Measurements from ENCODE around the gene PPP2R2D. TPM values are rescaled to one million over a fixed set of nuclear protein-coding genes. Genes with fewer than 3 reads are reported as not detected.

Gene PPP2R2D
- total RNA-seq, 1 experiment from 2014 or later: 40.3 TPM

DNA sequence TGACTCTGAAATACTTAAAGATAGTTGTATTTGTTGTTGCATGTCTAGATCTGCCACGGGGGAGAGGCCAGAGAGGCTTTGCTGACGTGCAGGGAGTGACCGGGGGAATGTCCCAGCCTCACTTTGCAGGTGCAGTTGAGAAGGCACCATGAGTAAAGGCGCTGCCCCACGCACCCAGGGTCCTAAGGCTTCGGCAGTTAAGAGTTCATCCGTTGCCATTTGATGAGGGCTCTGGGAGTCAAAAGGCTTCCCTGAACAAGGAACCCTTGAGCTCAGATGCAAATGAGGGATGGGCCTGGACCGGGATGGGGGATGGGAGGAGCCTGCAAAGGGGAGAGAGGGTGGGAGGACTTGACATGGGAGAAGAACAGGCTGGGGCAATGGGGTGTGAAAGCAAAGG is 20.4 kb downstream of the PPP2R2D start:
- ChIA-PET CTCF (no interaction called here), POLR2A (ENCODE audit: unreplicated experiment) (no interaction called here)
- Histone ChIP-seq H3K27me3 (ENCODE audit: low read length) (no peaks in the 10 kb centered on the region), H3K36me3 (ENCODE audit: low read depth, low read length) (peaks cover 3% of the 10 kb centered on the region; the same call in 1 of the 2 replicates), H2AFZ (ENCODE audit: low read length) (no peak overlapping the region), H3F3A (ENCODE audit: low read length, unreplicated experiment) (no peaks in the 10 kb centered on the region), H3K4me1 (ENCODE audit: insufficient read depth, low read length) (no peaks in the 10 kb centered on the region), H3K9me3 (ENCODE audit: low read length) (no peaks in the 10 kb centered on the region), H3K9me2 (replicated peaks; ENCODE audit: low read length) (no peaks in the 10 kb centered on the region), H3K79me2 (ENCODE audit: low read length) (peaks cover 75% of the 10 kb centered on the region), H3K4me2 (ENCODE audit: low read length) (no peak overlapping the region), H4K20me1 (ENCODE audit: low read length) (no peaks in the 10 kb centered on the region), H3K9ac (ENCODE audit: low read length) (no peak overlapping the region), H3K27ac (ENCODE audit: low read length) (no peak overlapping the region), H3K4me3 (ENCODE audit: low read length) (no peak overlapping the region)
- TF ChIP-seq EZH2phosphoT487 (IDR thresholded peaks at IDR 0.05; ENCODE audit: borderline replicate concordance, low read length) (no peak), EZH2 (IDR thresholded peaks at IDR 0.05; ENCODE audit: low read length, unreplicated experiment) (no peak)
- TF ChIP-seq, protein P1, sequence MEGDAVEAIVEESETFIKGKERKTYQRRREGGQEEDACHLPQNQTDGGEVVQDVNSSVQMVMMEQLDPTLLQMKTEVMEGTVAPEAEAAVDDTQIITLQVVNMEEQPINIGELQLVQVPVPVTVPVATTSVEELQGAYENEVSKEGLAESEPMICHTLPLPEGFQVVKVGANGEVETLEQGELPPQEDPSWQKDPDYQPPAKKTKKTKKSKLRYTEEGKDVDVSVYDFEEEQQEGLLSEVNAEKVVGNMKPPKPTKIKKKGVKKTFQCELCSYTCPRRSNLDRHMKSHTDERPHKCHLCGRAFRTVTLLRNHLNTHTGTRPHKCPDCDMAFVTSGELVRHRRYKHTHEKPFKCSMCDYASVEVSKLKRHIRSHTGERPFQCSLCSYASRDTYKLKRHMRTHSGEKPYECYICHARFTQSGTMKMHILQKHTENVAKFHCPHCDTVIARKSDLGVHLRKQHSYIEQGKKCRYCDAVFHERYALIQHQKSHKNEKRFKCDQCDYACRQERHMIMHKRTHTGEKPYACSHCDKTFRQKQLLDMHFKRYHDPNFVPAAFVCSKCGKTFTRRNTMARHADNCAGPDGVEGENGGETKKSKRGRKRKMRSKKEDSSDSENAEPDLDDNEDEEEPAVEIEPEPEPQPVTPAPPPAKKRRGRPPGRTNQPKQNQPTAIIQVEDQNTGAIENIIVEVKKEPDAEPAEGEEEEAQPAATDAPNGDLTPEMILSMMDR (conservative IDR thresholded peaks at IDR 0.05; ENCODE audit: low read depth, low read length): no peak
- no peak for ATAC-seq
- BruUV-seq (replicated peaks): no TSS peak
- intact Hi-C loops (cut with micrococcal nuclease): no loop called here
- no peak for DNase-seq

DNA sequence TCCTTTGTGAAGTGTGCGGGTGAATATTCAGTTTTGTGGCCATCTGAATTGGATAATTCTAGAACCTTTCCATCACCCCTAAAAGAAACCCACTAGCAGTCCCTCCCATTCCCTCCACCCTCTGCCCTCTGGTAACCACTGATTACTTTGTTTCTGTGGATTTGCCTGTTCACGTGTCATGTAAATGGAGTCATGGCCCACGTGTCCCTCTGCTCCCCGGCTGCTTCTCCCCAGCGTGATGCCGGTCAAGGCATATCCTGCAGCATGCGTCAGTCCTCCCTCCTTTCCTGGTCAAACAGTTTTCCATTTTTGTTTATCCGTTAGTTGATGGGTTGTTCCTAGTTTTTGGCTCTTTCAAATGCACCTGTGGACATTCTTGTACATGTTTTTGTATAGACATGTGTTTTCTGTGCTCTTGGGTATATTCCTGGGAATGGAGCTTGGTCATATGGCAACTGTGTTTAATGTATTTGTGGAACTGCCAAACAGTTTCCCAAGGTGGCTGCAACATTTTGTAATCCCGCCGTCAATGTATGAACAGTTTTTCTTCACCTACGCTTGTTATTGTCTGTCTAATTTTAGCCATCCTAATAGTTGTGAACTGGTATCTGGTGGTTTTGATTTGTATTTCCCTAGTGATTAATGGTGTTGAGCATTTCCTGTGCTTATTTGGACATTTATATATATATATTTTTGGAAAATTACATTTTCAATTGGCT is 22.4 kb downstream of the PPP2R2D start:
- Histone ChIP-seq H3K27ac (ENCODE audit: low read length) (no peak overlapping the region), H3K4me3 (ENCODE audit: low read length) (no peak overlapping the region), H3F3A (ENCODE audit: low read length, unreplicated experiment) (no peaks in the 10 kb centered on the region), H3K9me3 (ENCODE audit: low read length) (no peaks in the 10 kb centered on the region), H3K79me2 (ENCODE audit: low read length) (peaks cover 90% of the 10 kb centered on the region), H3K36me3 (ENCODE audit: low read depth, low read length) (peaks cover 3% of the 10 kb centered on the region; the same call in 1 of the 2 replicates), H3K4me2 (ENCODE audit: low read length) (no peak overlapping the region), H3K27me3 (ENCODE audit: low read length) (no peaks in the 10 kb centered on the region), H3K4me1 (ENCODE audit: insufficient read depth, low read length) (peaks cover 3% of the 10 kb centered on the region; the same call in 1 of the 2 replicates), H4K20me1 (ENCODE audit: low read length) (no peaks in the 10 kb centered on the region), H3K9me2 (replicated peaks; ENCODE audit: low read length) (no peaks in the 10 kb centered on the region), H3K9ac (ENCODE audit: low read length) (no peak overlapping the region), H2AFZ (ENCODE audit: low read length) (no peak overlapping the region)
- no peak for TF ChIP-seq EZH2 (IDR thresholded peaks at IDR 0.05; ENCODE audit: low read length, unreplicated experiment)
- no peak for TF ChIP-seq EZH2phosphoT487 (IDR thresholded peaks at IDR 0.05; ENCODE audit: borderline replicate concordance, low read length)
- TF ChIP-seq, protein P1 (conservative IDR thresholded peaks at IDR 0.05; ENCODE audit: low read depth, low read length): no peak
- ChIA-PET POLR2A (ENCODE audit: unreplicated experiment) (no interaction called here), CTCF (no interaction called here)
- no peak for ATAC-seq
- no TSS peak for BruUV-seq (replicated peaks)
- intact Hi-C loops (cut with micrococcal nuclease): no loop called here
- no peak for DNase-seq

DNA sequence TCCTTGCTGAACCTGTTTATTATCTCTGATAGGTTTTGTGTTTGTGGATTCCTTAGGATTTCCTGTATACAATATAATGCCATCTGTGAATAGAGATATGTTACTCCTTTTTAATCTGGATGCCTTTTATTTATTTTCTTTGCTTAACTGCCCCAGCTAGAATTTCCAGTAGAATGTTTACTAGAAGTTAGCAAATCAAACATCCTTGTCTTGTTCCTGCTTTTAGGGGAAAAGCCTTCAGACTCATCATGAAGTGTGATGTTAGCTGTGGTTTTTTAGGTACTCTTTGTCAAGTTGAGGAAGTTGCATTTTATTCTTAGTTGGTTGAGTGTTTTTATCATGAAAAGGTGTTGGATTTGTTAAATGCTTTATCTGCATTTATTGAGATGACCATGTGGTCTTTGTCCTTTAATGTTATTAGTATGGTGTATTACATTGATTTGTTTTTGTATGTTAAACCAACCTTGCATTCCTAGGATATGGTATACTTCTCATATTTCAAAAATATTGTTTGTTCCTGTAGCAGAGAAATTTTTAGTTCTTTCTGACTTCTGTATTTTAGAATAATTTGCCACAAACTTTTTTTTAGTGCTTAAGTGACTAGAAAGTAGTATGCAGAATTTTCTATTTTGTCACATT is 24.3 kb downstream of the PPP2R2D start:
- Histone ChIP-seq H3K4me1 (ENCODE audit: insufficient read depth, low read length) (peaks cover 6% of the 10 kb centered on the region; the same call in 1 of the 2 replicates), H3K9ac (ENCODE audit: low read length) (no peak overlapping the region), H2AFZ (ENCODE audit: low read length) (no peak overlapping the region), H3K36me3 (ENCODE audit: low read depth, low read length) (peaks cover 3% of the 10 kb centered on the region; the same call in 1 of the 2 replicates), H3K27ac (ENCODE audit: low read length) (no peak overlapping the region), H3K9me2 (replicated peaks; ENCODE audit: low read length) (no peaks in the 10 kb centered on the region), H3K27me3 (ENCODE audit: low read length) (no peaks in the 10 kb centered on the region), H4K20me1 (ENCODE audit: low read length) (no peaks in the 10 kb centered on the region), H3K4me2 (ENCODE audit: low read length) (no peak overlapping the region), H3F3A (ENCODE audit: low read length, unreplicated experiment) (no peaks in the 10 kb centered on the region), H3K79me2 (ENCODE audit: low read length) (peaks cover 99% of the 10 kb centered on the region), H3K4me3 (ENCODE audit: low read length) (no peak overlapping the region), H3K9me3 (ENCODE audit: low read length) (no peaks in the 10 kb centered on the region)
- peak; percentile 29 for DNase-seq
- TF ChIP-seq EZH2 (IDR thresholded peaks at IDR 0.05; ENCODE audit: low read length, unreplicated experiment) (no peak), EZH2phosphoT487 (IDR thresholded peaks at IDR 0.05; ENCODE audit: borderline replicate concordance, low read length) (no peak)
- TF ChIP-seq, protein P1 (conservative IDR thresholded peaks at IDR 0.05; ENCODE audit: low read depth, low read length): no peak
- ATAC-seq: no peak; the same call in 1 of the 2 replicates
- intact Hi-C loops (cut with micrococcal nuclease): loop anchor here (2.0 kb wide), 1 partner anchor 16 kb away; no protein-coding TSS in a partner anchor
- ChIA-PET POLR2A (ENCODE audit: unreplicated experiment) (no interaction called here), CTCF (no interaction called here)
- BruUV-seq (replicated peaks): no TSS peak

Measured in PC-3 (cell line).